A172 (cell line): Measurements from ENCODE around the gene MCOLN3. TPM values are rescaled to one million over a fixed set of nuclear protein-coding genes. Genes with fewer than 3 reads are reported as not detected.
"Not testable (repeated sequence)": the region's sequence is repeated elsewhere in the genome, so short reads cannot be mapped to it uniquely, and the experiment has no call there.

Experiments used
- DNase-seq: peaks from one replicate; pipeline ENCODE4 v3.0.0-alpha.2; 2015; ENCODE audit warnings: low spot score
- total RNA-seq: library from RNA; depleted of rRNA; stranded (reverse); fragments of >200 nt; shearing (Covaris generic); gene quantifications from 2 replicates; pipeline ENCODE4 v1.2.3, GENCODE V29; 2014

The MCOLN3 gene
- total RNA-seq, 1 experiment from 2014 or later = 22.4 TPM

GRCh38 chr1:85047472-85048295 is 616 bp downstream of the MCOLN3 start:
- no peak for DNase-seq

GRCh38 chr1:85047144-85047471 is 1.2 kb downstream of the MCOLN3 start:
- no peak for DNase-seq

- no peak for DNase-seq
Measured at GRCh38 chr1:85042413-85042812, 5.9 kb downstream of the MCOLN3 start.

- no peak for DNase-seq
Measured at GRCh38 chr1:85041793-85042192, 6.5 kb downstream of the MCOLN3 start.

- DNase-seq = no peak
Measured at GRCh38 chr1:85033221-85033620, 15.1 kb downstream of the MCOLN3 start.

- DNase-seq = no peak
Measured at GRCh38 chr1:85030536-85030935, 17.8 kb downstream of the MCOLN3 start.

- no peak for DNase-seq
Measured at GRCh38 chr1:85028151-85028550, 20.1 kb downstream of the MCOLN3 start.

GRCh38 chr1:85027242-85027983 is 20.9 kb downstream of the MCOLN3 start:
- no peak for DNase-seq

- no peak for DNase-seq
Measured at GRCh38 chr1:85025940-85026339, 22.4 kb downstream of the MCOLN3 start.

GRCh38 chr1:85024736-85025135 is 23.6 kb downstream of the MCOLN3 start:
- no peak for DNase-seq

GRCh38 chr1:85022700-85023099 is 25.6 kb downstream of the MCOLN3 start:
- no peak for DNase-seq

GRCh38 chr1:85019994-85020393 is 28.3 kb downstream of the MCOLN3 start:
- no peak for DNase-seq

- DNase-seq = no peak
Measured at GRCh38 chr1:85015826-85016225, 32.5 kb downstream of the MCOLN3 start.

- not testable (repeated sequence) for DNase-seq
Measured at GRCh38 chr1:85005641-85006040, 42.7 kb downstream of the MCOLN3 start.

- DNase-seq = no peak
Measured at GRCh38 chr1:85001742-85002141, 46.6 kb downstream of the MCOLN3 start.

- DNase-seq = no peak
Measured at GRCh38 chr1:84998642-84999280, 49.5 kb downstream of the MCOLN3 start.

- DNase-seq = no peak
Measured at GRCh38 chr1:84997667-84998600, 50.4 kb downstream of the MCOLN3 start.

GRCh38 chr1:84996846-84997666 is 51.2 kb downstream of the MCOLN3 start, which contains the start of gene MCOLN2:
Gene MCOLN2 (minus strand): TSS chr1:84997113. CDS start chr1:84996872, 241 bp downstream.
- no peak for DNase-seq

- DNase-seq = no peak
Measured at GRCh38 chr1:84995484-84996334, 52.6 kb downstream of the MCOLN3 start.
